Measurements from ENCODE around the gene DUSP8.

DUSP8 gene

DNA sequence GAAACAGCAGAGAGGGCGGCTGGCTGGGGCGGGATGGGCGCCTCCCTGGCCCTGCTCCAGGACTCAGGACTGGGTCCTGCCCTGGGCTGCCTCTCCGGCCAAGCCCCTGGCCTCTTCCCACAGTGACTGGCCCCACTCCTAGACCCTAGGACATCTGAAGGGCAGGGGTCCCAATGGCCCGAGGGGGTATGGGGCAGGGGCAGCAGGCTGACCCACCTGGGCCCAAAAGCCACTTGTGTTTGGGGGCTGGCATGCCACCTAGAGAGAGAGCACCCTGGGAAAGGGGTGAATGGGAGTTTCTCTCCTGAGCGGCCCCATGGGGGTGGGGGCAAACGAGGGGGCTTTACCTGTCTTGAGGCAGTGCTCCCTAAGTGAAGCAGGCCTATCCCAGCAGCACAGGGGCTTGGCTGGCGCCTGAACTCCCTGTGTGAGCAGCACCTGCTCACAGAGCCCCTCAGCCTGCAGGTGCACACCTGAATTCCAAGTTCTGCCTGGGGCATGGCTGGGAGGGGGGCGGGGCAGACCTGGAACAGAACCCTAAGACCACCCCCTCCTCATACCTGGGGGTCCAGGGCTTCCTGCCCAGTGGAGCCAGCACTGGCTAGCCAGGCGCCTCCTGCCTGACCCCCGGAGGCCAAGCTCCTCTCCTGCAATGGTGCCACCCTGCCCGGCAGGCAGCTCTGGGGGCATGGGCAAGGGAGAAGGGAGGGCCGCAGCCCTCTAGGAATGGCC, 16.9 kb downstream of the DUSP8 start:
- TF ChIP-seq, protein P1, sequence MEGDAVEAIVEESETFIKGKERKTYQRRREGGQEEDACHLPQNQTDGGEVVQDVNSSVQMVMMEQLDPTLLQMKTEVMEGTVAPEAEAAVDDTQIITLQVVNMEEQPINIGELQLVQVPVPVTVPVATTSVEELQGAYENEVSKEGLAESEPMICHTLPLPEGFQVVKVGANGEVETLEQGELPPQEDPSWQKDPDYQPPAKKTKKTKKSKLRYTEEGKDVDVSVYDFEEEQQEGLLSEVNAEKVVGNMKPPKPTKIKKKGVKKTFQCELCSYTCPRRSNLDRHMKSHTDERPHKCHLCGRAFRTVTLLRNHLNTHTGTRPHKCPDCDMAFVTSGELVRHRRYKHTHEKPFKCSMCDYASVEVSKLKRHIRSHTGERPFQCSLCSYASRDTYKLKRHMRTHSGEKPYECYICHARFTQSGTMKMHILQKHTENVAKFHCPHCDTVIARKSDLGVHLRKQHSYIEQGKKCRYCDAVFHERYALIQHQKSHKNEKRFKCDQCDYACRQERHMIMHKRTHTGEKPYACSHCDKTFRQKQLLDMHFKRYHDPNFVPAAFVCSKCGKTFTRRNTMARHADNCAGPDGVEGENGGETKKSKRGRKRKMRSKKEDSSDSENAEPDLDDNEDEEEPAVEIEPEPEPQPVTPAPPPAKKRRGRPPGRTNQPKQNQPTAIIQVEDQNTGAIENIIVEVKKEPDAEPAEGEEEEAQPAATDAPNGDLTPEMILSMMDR (IDR thresholded peaks at IDR 0.05; ENCODE audit: control insufficient read depth, extremely low read depth, insufficient read depth) = no peak
- no peak overlapping the region for H3K4me3 ChIP-seq (ENCODE audit: low read depth, low read length)
- DNase-seq (ENCODE audit: low read depth) = no peak

DNA sequence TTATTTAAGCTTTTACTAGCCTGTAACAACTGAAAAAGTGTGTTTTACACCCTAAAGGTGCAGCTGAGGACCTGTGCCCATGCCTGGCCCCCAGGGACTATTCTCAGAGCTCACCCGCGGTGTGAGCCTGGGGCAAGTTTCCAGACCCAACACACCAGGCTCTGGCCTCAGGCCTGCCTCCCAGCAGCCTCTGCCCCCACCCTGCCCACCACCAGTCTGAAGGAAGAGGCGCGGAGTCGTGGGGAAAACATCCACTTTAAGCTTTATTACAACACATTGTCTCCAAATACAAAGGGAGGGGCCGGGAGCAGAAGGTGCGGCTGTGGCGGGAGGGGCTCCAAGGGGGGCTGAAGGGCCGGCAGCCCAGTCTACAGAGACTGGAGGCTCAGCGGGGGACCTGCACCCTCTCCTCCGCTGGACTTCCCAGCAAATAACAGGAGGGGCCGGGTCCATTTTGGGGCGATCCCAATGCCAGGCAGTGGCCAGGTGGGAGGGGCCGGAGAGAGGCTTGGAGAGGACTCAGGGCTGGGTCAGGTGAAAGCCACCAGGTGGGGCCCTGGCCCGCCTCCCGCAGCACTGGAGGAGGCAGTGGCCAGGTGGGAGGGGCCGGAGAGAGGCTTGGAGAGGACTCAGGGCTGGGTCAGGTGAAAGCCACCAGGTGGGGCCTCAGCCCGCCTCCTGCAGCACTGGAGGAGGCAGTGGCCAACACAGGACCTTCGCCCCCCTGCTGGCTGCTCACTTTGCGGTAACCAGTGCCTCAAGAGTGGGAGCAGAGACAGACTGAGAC, 18.1 kb downstream of the DUSP8 start:
- no peak for DNase-seq (ENCODE audit: low read depth)
- TF ChIP-seq, protein P1 (IDR thresholded peaks at IDR 0.05; ENCODE audit: control insufficient read depth, extremely low read depth, insufficient read depth) = peak; percentile 34
- no peak overlapping the region for H3K4me3 ChIP-seq (ENCODE audit: low read depth, low read length)

DNA sequence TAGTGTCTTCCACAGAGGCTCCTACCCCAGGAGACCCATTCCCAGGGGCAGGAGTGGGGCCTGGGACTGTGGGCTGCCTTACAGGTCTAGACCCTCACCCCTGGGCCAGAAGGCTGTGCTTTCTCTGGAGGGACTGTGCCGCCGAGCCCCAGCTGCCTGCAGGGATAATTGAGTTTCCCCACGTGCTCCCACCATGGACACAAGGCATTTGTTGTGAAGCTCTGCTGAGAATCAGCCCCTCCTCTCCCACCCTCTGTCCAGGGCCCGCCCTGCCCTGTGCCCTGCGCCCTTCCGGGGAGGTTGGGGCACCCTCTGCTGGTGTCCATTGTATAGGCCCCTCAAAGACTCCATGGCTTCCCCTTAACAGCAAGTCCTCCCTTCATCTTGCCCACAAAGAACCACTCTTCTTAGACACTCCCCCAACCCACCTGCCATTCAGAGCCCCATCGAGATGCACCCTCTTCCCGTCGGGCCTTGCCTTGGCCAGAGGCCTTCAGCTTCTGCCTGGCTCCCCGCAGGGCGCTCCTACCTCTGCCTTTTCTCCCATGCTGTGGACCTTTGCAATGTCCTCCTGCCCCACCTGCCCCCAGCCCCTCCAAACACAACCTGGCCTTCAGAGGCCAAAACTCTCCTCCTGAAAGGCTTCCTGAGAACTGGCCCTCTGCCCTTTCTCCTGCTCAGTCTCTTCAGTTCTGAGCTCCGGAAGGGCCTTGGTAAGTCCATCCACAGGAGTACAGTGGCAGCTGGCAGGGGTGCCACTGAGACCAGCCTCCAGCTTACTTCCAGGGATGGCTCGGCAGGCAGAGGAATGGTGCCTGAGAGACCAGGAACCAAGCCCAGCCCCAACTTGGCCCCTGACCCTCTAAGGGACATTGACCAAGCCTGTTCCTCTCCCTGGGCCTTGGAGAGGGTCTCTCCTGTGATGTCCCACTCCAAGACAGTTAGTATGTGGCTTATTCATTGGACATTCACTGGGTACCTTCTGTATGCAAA, 22.4 kb downstream of the DUSP8 start:
- H3K4me3 ChIP-seq (ENCODE audit: low read depth, low read length) = no peak overlapping the region
- DNase-seq (ENCODE audit: low read depth) = no peak
- TF ChIP-seq, protein P1 (IDR thresholded peaks at IDR 0.05; ENCODE audit: control insufficient read depth, extremely low read depth, insufficient read depth) = no peak

DNA sequence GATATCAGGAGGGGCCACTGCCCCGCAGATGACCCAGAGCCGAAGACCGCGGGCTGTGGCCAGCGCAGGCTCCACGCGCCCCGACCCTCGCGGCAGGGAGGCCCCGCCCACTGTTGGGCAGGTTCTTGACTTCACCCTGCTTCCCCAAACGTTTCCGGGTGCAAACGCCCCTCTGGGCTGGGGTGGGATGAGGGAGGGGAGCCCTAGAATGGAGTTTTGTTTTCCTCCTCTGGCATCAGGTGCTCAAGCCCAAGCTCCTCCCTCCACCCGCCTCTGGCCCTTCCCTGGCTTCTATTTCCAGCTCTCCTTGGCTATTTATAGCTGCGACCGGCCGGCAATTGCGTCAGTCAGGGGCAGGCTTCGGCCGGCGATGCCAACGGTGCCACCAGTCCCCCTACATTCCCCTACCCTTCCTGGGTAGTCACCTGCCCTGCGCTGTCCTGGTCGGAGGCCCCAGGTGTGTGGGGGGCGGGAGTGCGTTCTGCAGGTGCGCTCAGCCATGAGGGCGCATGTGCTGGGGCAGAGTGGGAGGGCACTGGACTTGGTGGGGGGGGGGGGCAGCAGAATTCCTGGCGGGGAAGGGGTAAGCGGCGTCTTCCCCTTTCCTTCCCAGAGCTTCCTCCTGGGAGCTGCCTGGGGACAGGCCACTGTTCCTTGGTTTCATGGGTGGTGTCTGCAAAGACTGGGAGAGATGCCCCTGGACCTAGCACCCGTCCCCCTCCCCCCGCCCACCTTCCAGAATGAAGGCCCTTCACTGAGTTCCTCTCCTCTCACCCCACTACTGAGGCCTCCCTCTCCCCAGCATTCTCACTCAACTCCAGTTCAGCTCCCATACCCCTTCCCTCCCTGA, 23.6 kb downstream of the DUSP8 start:
- peak; percentile 45 for DNase-seq (ENCODE audit: low read depth)

DNA sequence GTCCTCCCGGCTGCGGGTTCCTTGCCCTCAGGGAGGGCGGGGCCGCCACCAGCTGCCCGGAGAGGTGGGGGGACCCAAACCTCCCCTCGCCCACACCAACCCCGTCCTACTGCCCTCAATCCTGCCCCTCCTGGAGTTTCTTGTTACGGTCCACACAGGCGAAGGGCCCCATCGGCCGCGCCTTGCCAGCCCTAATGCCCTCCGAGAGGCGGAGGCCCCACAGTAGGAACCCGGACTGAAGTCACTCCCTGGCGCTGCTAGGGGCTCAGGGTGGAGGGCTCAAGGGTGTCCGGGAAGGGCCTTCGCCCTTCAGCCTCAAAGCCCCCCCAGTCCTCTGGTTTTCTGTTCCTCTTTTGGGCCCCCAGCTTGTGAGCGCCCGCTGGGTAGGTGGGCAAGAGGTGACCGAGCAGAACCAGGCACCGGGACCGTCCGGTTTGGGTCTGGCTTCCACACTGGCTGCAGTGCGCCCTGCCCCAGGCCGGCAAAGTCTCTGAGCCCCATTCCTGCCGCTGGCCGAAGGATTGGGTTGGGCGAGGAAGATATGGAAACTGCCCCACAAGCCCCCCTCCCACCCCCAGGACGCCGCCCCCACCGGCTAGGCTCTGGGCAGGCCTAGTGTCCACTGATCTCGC, 24.5 kb downstream of the DUSP8 start:
- DNase-seq (ENCODE audit: low read depth) = no peak
- no peak overlapping the region for H3K4me3 ChIP-seq (ENCODE audit: low read depth, low read length)
- TF ChIP-seq, protein P1 (IDR thresholded peaks at IDR 0.05; ENCODE audit: control insufficient read depth, extremely low read depth, insufficient read depth) = no peak

More for the DNA sequence above, 23.6 kb downstream of the DUSP8 start:
- peak overlapping the region; percentile 30 for H3K4me3 ChIP-seq (ENCODE audit: low read depth, low read length)
- TF ChIP-seq, protein P1 (IDR thresholded peaks at IDR 0.05; ENCODE audit: control insufficient read depth, extremely low read depth, insufficient read depth) = no peak

All from LNCaP clone FGC (cell line).